Parathyroid adenoma (tissue), 2 donors: ENCODE data around the gene FAM120B.

Source experiments
- H2AFZ ChIP-seq: fragments of 300-600 bp; sonication (generic); one replicate; pipeline ENCODE4 v1.7.0; 2017; ENCODE audit warnings: antibody characterized with exemption, mild to moderate bottlenecking
- H3K27ac ChIP-seq: fragments of 300-600 bp; sonication (generic); one replicate; pipeline ENCODE4 v1.7.0; 2017
- H3K27me3 ChIP-seq: fragments of 300-600 bp; sonication (generic); one replicate; pipeline ENCODE4 v1.7.0; 2017; ENCODE audit warnings: low read length; ENCODE audit not compliant: control insufficient read depth, insufficient read depth
- H3K36me3 ChIP-seq: fragments of 300-600 bp; sonication (generic); one replicate; pipeline ENCODE4 v1.7.0; 2017; ENCODE audit warnings: low read length; ENCODE audit not compliant: control insufficient read depth, insufficient read depth
- H3K4me1 ChIP-seq: fragments of 300-600 bp; sonication (generic); one replicate; pipeline ENCODE4 v1.7.0; 2017; ENCODE audit warnings: control low read depth
- H3K4me2 ChIP-seq: fragments of 300-600 bp; sonication (generic); one replicate; pipeline ENCODE4 v1.7.0; 2017; ENCODE audit warnings: low read length
- H3K4me3 ChIP-seq: fragments of 300-600 bp; sonication (generic); one replicate; pipeline ENCODE4 v1.7.0; 2017; ENCODE audit warnings: low read depth, low read length
- H3K79me2 ChIP-seq: fragments of 300-600 bp; sonication (generic); one replicate; pipeline ENCODE4 v1.7.0; 2017; ENCODE audit warnings: control low read depth
- H3K9ac ChIP-seq: fragments of 300-600 bp; sonication (generic); one replicate; pipeline ENCODE4 v1.7.0; 2017; ENCODE audit warnings: mild to moderate bottlenecking
- H3K9me3 ChIP-seq: fragments of 300-600 bp; sonication (generic); one replicate; pipeline ENCODE4 v1.7.0; 2017; ENCODE audit warnings: low read length; ENCODE audit not compliant: control insufficient read depth
- TF ChIP-seq, protein P1 (sequence below): fragments of 300-600 bp; sonication (generic); IDR thresholded peaks from one replicate; pipeline ENCODE4 v1.7.0; 2017; ENCODE audit warnings: antibody characterized with exemption, mild to moderate bottlenecking
- donor health status: primary hyperparathyroidism.

The FAM120B gene

DNA sequence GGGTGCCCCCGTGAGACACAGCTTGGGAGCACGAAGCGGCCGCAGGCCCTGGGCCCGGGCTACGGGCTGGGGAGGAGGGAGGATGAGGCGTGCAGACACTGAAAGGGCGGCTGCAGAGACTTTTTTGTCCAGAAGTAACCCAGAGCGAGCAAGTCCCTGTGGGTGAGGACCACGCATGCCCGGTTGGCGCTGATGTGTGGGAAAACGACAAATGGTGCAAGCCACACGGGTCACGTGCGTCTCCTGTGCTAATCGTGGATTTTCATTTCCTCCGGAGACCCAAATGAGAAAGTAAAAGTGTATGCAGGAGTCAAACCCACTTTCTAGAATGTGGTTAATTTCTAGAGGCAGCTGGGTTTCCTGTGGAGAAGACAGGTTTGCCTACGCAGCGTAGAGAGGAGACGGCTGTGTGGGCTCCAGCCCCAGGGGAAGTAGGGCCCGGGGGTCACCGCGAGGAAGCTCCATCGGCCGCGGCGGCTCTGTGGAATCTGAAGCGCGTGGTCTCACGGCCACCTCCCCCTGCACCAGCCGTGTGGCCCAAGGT, 34.7 kb upstream of the FAM120B start:
- H2AFZ ChIP-seq: no peak overlapping the region
- no peak overlapping the region for H3K9ac ChIP-seq
- H3K36me3 ChIP-seq: no peaks in the 10 kb centered on the region
- TF ChIP-seq, protein P1, sequence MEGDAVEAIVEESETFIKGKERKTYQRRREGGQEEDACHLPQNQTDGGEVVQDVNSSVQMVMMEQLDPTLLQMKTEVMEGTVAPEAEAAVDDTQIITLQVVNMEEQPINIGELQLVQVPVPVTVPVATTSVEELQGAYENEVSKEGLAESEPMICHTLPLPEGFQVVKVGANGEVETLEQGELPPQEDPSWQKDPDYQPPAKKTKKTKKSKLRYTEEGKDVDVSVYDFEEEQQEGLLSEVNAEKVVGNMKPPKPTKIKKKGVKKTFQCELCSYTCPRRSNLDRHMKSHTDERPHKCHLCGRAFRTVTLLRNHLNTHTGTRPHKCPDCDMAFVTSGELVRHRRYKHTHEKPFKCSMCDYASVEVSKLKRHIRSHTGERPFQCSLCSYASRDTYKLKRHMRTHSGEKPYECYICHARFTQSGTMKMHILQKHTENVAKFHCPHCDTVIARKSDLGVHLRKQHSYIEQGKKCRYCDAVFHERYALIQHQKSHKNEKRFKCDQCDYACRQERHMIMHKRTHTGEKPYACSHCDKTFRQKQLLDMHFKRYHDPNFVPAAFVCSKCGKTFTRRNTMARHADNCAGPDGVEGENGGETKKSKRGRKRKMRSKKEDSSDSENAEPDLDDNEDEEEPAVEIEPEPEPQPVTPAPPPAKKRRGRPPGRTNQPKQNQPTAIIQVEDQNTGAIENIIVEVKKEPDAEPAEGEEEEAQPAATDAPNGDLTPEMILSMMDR: no peak
- no peaks in the 10 kb centered on the region for H3K27me3 ChIP-seq
- no peaks in the 10 kb centered on the region for H3K79me2 ChIP-seq
- no peak overlapping the region for H3K4me3 ChIP-seq
- no peak overlapping the region for H3K4me2 ChIP-seq
- no peaks in the 10 kb centered on the region for H3K9me3 ChIP-seq
- no peaks in the 10 kb centered on the region for H3K4me1 ChIP-seq
- H3K27ac ChIP-seq: no peak overlapping the region

DNA sequence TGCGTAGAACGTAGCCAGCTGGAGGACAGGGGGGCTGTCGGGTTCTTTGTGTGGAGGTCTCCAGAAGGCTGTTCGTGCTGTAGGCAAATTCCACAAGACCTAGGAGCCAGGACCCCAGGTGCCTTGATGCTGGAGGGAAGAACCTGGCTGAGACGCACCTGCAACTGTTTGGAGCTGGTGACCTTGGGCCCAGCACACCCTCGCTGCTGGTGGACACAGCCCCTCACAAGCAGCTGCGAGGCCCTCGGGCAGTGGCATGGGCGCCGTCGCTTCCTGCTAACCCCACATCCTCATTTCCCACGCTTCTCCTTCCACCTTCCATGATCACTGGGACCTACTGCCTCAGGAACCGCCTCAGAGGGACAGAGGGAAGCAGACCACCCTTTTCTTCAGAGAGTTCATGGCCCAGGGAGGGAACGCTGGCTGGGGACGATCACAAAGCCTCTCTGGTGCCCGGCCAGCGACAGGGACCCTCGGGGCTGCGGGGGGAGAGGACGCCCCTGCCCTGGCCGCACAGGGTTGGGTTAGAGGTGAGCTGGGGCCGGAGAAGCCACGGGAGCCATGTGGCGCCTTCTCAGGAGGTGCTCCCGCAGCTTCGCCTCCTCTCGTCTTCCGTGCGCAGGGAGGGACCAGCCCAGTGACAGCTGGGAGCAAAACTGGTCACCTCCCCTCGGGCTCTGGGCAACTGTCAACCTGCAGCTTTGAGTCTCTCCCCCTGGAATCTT, 34.1 kb upstream of the FAM120B start:
- H3K9me3 ChIP-seq: no peaks in the 10 kb centered on the region
- no peak overlapping the region for H3K9ac ChIP-seq
- no peaks in the 10 kb centered on the region for H3K27me3 ChIP-seq
- no peak overlapping the region for H3K27ac ChIP-seq
- TF ChIP-seq, protein P1: no peak
- no peak overlapping the region for H3K4me2 ChIP-seq
- H3K36me3 ChIP-seq: no peaks in the 10 kb centered on the region
- H3K79me2 ChIP-seq: no peaks in the 10 kb centered on the region
- H3K4me3 ChIP-seq: no peak overlapping the region
- H2AFZ ChIP-seq: no peak overlapping the region
- H3K4me1 ChIP-seq: no peaks in the 10 kb centered on the region

DNA sequence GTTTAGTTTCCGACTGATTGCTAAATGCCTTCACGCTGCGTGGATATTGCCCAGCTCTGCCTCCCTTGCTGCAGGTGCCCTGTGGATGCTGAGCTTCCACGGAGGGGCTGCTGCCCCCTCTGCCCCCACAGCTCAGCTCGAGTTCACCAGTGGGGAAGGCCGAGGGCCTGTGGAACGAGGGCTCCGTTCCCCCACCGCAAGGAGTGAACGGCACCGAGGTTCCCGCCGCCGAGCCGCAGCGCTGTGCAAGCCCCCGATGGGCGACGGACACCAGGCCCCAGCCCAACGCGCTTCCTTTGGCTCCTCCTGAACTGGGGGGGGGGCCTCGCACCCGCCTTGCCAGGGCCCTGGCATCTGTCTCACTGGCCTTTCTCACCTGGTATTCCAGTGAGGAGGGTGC, 33.4 kb upstream of the FAM120B start:
- no peak overlapping the region for H3K9ac ChIP-seq
- H3K4me1 ChIP-seq: no peaks in the 10 kb centered on the region
- no peaks in the 10 kb centered on the region for H3K9me3 ChIP-seq
- TF ChIP-seq, protein P1: no peak
- H3K36me3 ChIP-seq: no peaks in the 10 kb centered on the region
- no peak overlapping the region for H3K4me2 ChIP-seq
- H2AFZ ChIP-seq: no peak overlapping the region
- H3K27me3 ChIP-seq: no peaks in the 10 kb centered on the region
- H3K79me2 ChIP-seq: no peaks in the 10 kb centered on the region
- no peak overlapping the region for H3K27ac ChIP-seq
- no peak overlapping the region for H3K4me3 ChIP-seq

DNA sequence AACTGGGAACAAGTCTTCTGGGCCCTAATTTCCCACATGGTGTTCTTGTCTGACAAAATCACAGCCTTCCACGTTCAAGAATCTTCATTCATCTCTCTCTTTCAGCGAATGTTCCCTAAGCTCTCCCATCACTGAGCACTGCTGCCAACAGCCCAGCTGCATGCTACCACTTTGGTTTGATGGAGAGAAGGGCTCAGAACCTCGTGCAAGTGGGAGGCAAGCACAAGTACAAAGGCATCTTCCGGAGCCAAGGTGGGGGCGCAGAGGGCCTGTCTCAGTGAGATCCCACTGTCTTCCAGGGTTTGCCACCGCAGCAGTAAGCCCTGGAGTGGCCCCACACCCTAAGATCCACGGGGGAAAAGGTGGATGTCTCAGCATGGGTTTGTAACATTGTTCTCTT, 32.9 kb upstream of the FAM120B start:
- no peak overlapping the region for H3K4me2 ChIP-seq
- no peaks in the 10 kb centered on the region for H3K36me3 ChIP-seq
- TF ChIP-seq, protein P1: no peak
- no peaks in the 10 kb centered on the region for H3K4me1 ChIP-seq
- H3K27me3 ChIP-seq: no peaks in the 10 kb centered on the region
- H3K27ac ChIP-seq: no peak overlapping the region
- H3K9me3 ChIP-seq: no peaks in the 10 kb centered on the region
- H3K79me2 ChIP-seq: no peaks in the 10 kb centered on the region
- H3K4me3 ChIP-seq: no peak overlapping the region
- H3K9ac ChIP-seq: no peak overlapping the region
- H2AFZ ChIP-seq: no peak overlapping the region
